K562 (cell line): ENCODE data around the gene CDKN2C. TPM values are rescaled to one million over a fixed set of nuclear protein-coding genes. Genes with fewer than 3 reads are reported as not detected.

ENCODE experiments used
- ASH1L ChIP-seq: fragments of 450-650 bp; IDR thresholded peaks from 2 replicates; pipeline ENCODE4 v1.6.1; 2018; ENCODE audit warnings: borderline replicate concordance, mild to moderate bottlenecking, low read depth; ENCODE audit not compliant: partially characterized antibody
- ATF6 ChIP-seq: sonication (generic); formaldehyde crosslinking; IDR thresholded peaks from 2 replicates; pipeline ENCODE4 v1.4.0; 2020; ENCODE audit warnings: mild to moderate bottlenecking, missing genetic modification reagents
- BRD9 ChIP-seq: fragments of 450-650 bp; IDR thresholded peaks from 2 replicates; pipeline ENCODE4 v1.6.1; 2018; ENCODE audit warnings: low read depth; ENCODE audit not compliant: partially characterized antibody
- CBFB ChIP-seq: sonication (generic); formaldehyde crosslinking; IDR thresholded peaks from 2 replicates; pipeline ENCODE4 v1.4.0; 2020; ENCODE audit warnings: mild to moderate bottlenecking, missing genetic modification reagents
- CBX2 ChIP-seq: fragments of 200-600 bp; sonication (generic); IDR thresholded peaks from one replicate; pipeline ENCODE4 v1.6.1; 2012; ENCODE audit warnings: mild to moderate bottlenecking, low read length, inconsistent platforms; ENCODE audit not compliant: insufficient read depth, poor library complexity, severe bottlenecking
- CREB1 ChIP-seq, 2 experiments: sonication (generic) in 1 of 2; formaldehyde crosslinking in 1 of 2; IDR thresholded peaks; 2 replicates each; pipeline versions ENCODE4 v1.6.1 to v1.8.0; 2012 to 2022; ENCODE audit warnings: inconsistent platforms in 1 of 2, mild to moderate bottlenecking in 1 of 2, missing genetic modification reagents in 1 of 2, moderate library complexity in 1 of 2
- FIP1L1 ChIP-seq: fragments of 200-400 bp; formaldehyde crosslinking; IDR thresholded peaks from 2 replicates; pipeline ENCODE4 v1.6.1; 2018; ENCODE audit warnings: mild to moderate bottlenecking, low read depth, low read length; ENCODE audit not compliant: poor library complexity, severe bottlenecking
- FUS ChIP-seq: fragments of 200-400 bp; formaldehyde crosslinking; optimal IDR thresholded peaks from 2 replicates; pipeline ENCODE3; 2017; ENCODE audit warnings: low read depth, low read length
- HLTF ChIP-seq: fragments of 450-650 bp; IDR thresholded peaks from 2 replicates; pipeline ENCODE4 v1.6.1; 2016
- KAT7 ChIP-seq: sonication (generic); formaldehyde crosslinking; IDR thresholded peaks from 2 replicates; pipeline ENCODE4 v1.8.0; 2022; ENCODE audit warnings: missing genetic modification reagents, mild to moderate bottlenecking, borderline replicate concordance
- MAX ChIP-seq: sonication (generic); formaldehyde crosslinking; IDR thresholded peaks from 2 replicates; pipeline ENCODE4 v1.9.0; 2022; ENCODE audit warnings: mild to moderate bottlenecking, missing genetic modification reagents
- MCM7 ChIP-seq, 2 experiments: fragments of 450-650 bp; IDR thresholded peaks; 2 replicates each; pipeline ENCODE4 v1.6.1; 2016 to 2018
- NCOA6 ChIP-seq: fragments of 450-650 bp; IDR thresholded peaks from 2 replicates; pipeline ENCODE4 v1.6.1; 2017; ENCODE audit warnings: mild to moderate bottlenecking
- NFRKB ChIP-seq: fragments of 450-650 bp; IDR thresholded peaks from 2 replicates; pipeline ENCODE4 v1.6.1; 2016; ENCODE audit warnings: low read depth
- PATZ1 ChIP-seq: fragments of 250-450 bp; sonication (Bioruptor Pico); IDR thresholded peaks from 2 replicates; pipeline ENCODE4 v1.5.0; 2020; ENCODE audit warnings: mild to moderate bottlenecking, borderline replicate concordance
- RBM17 ChIP-seq: fragments of 200-400 bp; formaldehyde crosslinking; IDR thresholded peaks from 2 replicates; pipeline ENCODE4 v1.6.1; 2017; ENCODE audit warnings: low read depth, mild to moderate bottlenecking, low read length, borderline replicate concordance
- SETDB1 ChIP-seq: IDR thresholded peaks from one replicate; pipeline ENCODE4 v1.6.1; 2012; ENCODE audit warnings: low read length, control low read depth, inconsistent platforms
- SRSF1 ChIP-seq: fragments of 200-400 bp; formaldehyde crosslinking; IDR thresholded peaks from 2 replicates; pipeline ENCODE4 v1.6.1; 2017; ENCODE audit warnings: mild to moderate bottlenecking, low read depth, low read length, moderate library complexity
- TBP ChIP-seq: optimal IDR thresholded peaks from 2 replicates; pipeline ENCODE3; 2011; ENCODE audit warnings: low read depth, low read length, improper control_type of control experiment
- UBTF ChIP-seq, 2 experiments: IDR thresholded peaks; 2 replicates each; pipeline ENCODE4 v1.6.1; 2012; ENCODE audit warnings: improper control_type of control experiment in 2 of 2, low read depth in 2 of 2, low read length in 2 of 2, borderline replicate concordance in 1 of 2
- ZFP1 ChIP-seq: fragments of 450-650 bp; formaldehyde crosslinking; IDR thresholded peaks from 2 replicates; pipeline ENCODE4 v1.4.0; 2020; ENCODE audit warnings: mild to moderate bottlenecking, mixed read lengths
- ZNF644 ChIP-seq: fragments of 200-800 bp; sonication (Bioruptor generic); IDR thresholded peaks from 2 replicates; pipeline ENCODE4 v1.6.1; 2016; ENCODE audit warnings: low read depth, missing genetic modification characterization, missing compliant biosample characterization
- polyA plus RNA-seq, 8 experiments: library from polyadenylated mRNA; depleted of rRNA in 4 of 8; stranded (reverse) in 5 of 8; unstranded in 3 of 8; fragments of >200 nt; fragmentation: Nextera tagmentation in 2 of 8; fragmentation: Illumina TruSeq in 1 of 8; extraction: Ambion mirVana in 2 of 8; extraction: Trizol in 1 of 8; gene quantifications; 2 replicates each; pipeline versions ENCODE4 v1.2.1 to v1.2.3, GENCODE V29; 2011 to 2014; ENCODE audit warnings: inconsistent platforms in 1 of 8, missing spikeins in 1 of 8
- total RNA-seq, 7 experiments: library from RNA; depleted of rRNA in 6 of 7; stranded (reverse); fragments of >200 nt in 6 of 7; fragmentation: Illumina TruSeq in 2 of 7; extraction: Trizol in 2 of 7; gene quantifications; 2 replicates each; pipeline versions ENCODE4 v1.2.1 to v1.2.3, GENCODE V29; 2011 to 2021; ENCODE audit warnings: low replicate concordance in 1 of 7

The CDKN2C gene
- total and polyA plus RNA-seq, 9 of the 15 experiments (the other 6 are each of a cell fraction or from before 2014, with no cell fraction given): 11.9 to 74.3 (median 45.9) TPM

- TF ChIP-seq ZFP1 (CRISPR knock-in tag) (no peak), SRSF1 (no peak), KAT7 (CRISPR knock-in tag) (no peak), ZNF644 (tag) (no peak; the same call in 1 of the 2 replicates), FUS (no peak), CREB1 (IDR thresholded peaks at IDR 0.05) (no peak), CREB1 (CRISPR knock-in tag; IDR thresholded peaks at IDR 0.05) (no peak), ATF6 (CRISPR knock-in tag) (no peak), UBTF (IDR thresholded peaks at IDR 0.05; ENCODE audit: borderline replicate concordance in 1 of 2, low read depth in 2 of 2, low read length in 2 of 2) (0 out of 4 replicates have a peak, but pooled peaks of 1 of the 2 experiments have one; percentile 5), FIP1L1 (no peak), TBP (no peak), MCM7 (IDR thresholded peaks at IDR 0.05) (peak in 1 of 2 experiments; percentile 90; a peak in 1 of 4 replicates), SETDB1 (no peak), RBM17 (no peak), HLTF (peak; percentile 96; the same call in 1 of the 2 replicates), CBFB (CRISPR knock-in tag) (no peak), MAX (no peak), PATZ1 (CRISPR knock-in tag) (no peak), NFRKB (peak; percentile 63), ASH1L (peak; percentile 69), BRD9 (peak; percentile 50), CBX2 (no peak), NCOA6 (no peak; the same call in 1 of the 2 replicates)
These were observed 10.6 kb upstream of the CDKN2C start (continued) for GRCh38 chr1:50959303-50959912.
